Activated naive CD4-positive, alpha-beta T cell treated with anti-CD3 and anti-CD28 coated beads, Interleukin-2, amount 50 U/mL, for 24 hours (primary cell): ENCODE measurements around the gene AMFR.

ENCODE experiments used
- H3K27ac Mint-ChIP-seq: one replicate; pipeline ENCODE4 v1.8.0; 2021; ENCODE audit warnings: mild to moderate bottlenecking, mixed read lengths
- H3K27me3 Mint-ChIP-seq: one replicate; pipeline ENCODE4 v1.8.0; 2021; ENCODE audit warnings: mixed read lengths
- H3K36me3 Mint-ChIP-seq: one replicate; pipeline ENCODE4 v1.8.0; 2021; ENCODE audit warnings: mixed read lengths
- H3K4me1 Mint-ChIP-seq: one replicate; pipeline ENCODE4 v1.8.0; 2021; ENCODE audit warnings: mixed read lengths
- H3K4me3 Mint-ChIP-seq: one replicate; pipeline ENCODE4 v1.8.0; 2021; ENCODE audit warnings: mild to moderate bottlenecking, mixed read lengths
- H3K9me3 Mint-ChIP-seq: one replicate; pipeline ENCODE4 v1.8.0; 2021; ENCODE audit warnings: mixed read lengths

The AMFR gene

GRCh38 chr16:56425439-56425832 lies at the start of gene AMFR:
Gene AMFR, minus strand, starts transcription at chr16:56425545. Its CDS starts 218 bp downstream, at chr16:56425327.
- no peaks in the 10 kb centered on the region for H3K9me3 Mint-ChIP-seq
- peak within 1 kb of the TSS; percentile 88 for H3K4me3 Mint-ChIP-seq

GRCh38 chr16:56470666-56471065 lies 45.3 kb upstream of the AMFR start:
- H3K36me3 Mint-ChIP-seq = peaks cover 17% of the 10 kb centered on the region
- H3K4me3 Mint-ChIP-seq = no peak overlapping the region
- no peaks in the 10 kb centered on the region for H3K27me3 Mint-ChIP-seq

More at GRCh38 chr16:56425439-56425832, at the start of gene AMFR:
- Mint-ChIP-seq H3K27me3 (no peaks in the 10 kb centered on the region), H3K36me3 (peaks cover under 1% of the 10 kb centered on the region), H3K4me1 (peaks cover 41% of the 10 kb centered on the region), H3K27ac (peak within 1 kb of the TSS; percentile 82)

GRCh38 chr16:56470232-56470631 lies 44.9 kb upstream of the AMFR start:
- no peak overlapping the region for H3K27ac Mint-ChIP-seq
- no peak overlapping the region for H3K4me3 Mint-ChIP-seq
- peaks cover 20% of the 10 kb centered on the region for H3K36me3 Mint-ChIP-seq
- no peaks in the 10 kb centered on the region for H3K9me3 Mint-ChIP-seq
- no peaks in the 10 kb centered on the region for H3K27me3 Mint-ChIP-seq
- no peaks in the 10 kb centered on the region for H3K4me1 Mint-ChIP-seq

More at GRCh38 chr16:56470666-56471065, 45.3 kb upstream of the AMFR start:
- H3K4me1 Mint-ChIP-seq = no peaks in the 10 kb centered on the region
- no peak overlapping the region for H3K27ac Mint-ChIP-seq
- H3K9me3 Mint-ChIP-seq = no peaks in the 10 kb centered on the region

GRCh38 chr16:56469748-56470147 lies 44.4 kb upstream of the AMFR start:
- Mint-ChIP-seq H3K9me3 (no peaks in the 10 kb centered on the region), H3K27me3 (no peaks in the 10 kb centered on the region), H3K4me1 (no peaks in the 10 kb centered on the region), H3K36me3 (peaks cover 18% of the 10 kb centered on the region), H3K4me3 (no peak overlapping the region), H3K27ac (no peak overlapping the region)

GRCh38 chr16:56468800-56469199 lies 43.5 kb upstream of the AMFR start:
- Mint-ChIP-seq H3K36me3 (peaks cover 23% of the 10 kb centered on the region), H3K9me3 (no peaks in the 10 kb centered on the region), H3K4me3 (no peak overlapping the region), H3K27me3 (no peaks in the 10 kb centered on the region), H3K27ac (peak overlapping the region; percentile 51), H3K4me1 (no peaks in the 10 kb centered on the region)

- no peaks in the 10 kb centered on the region for H3K9me3 Mint-ChIP-seq
- no peaks in the 10 kb centered on the region for H3K27me3 Mint-ChIP-seq
- H3K36me3 Mint-ChIP-seq = peaks cover 27% of the 10 kb centered on the region
- no peak overlapping the region for H3K27ac Mint-ChIP-seq
- no peak overlapping the region for H3K4me3 Mint-ChIP-seq
- H3K4me1 Mint-ChIP-seq = peaks cover 3% of the 10 kb centered on the region
These were observed 41.0 kb upstream of the AMFR start for GRCh38 chr16:56466344-56466743.

- no peaks in the 10 kb centered on the region for H3K9me3 Mint-ChIP-seq
- H3K27ac Mint-ChIP-seq = no peak overlapping the region
- peaks cover 7% of the 10 kb centered on the region for H3K4me1 Mint-ChIP-seq
- no peaks in the 10 kb centered on the region for H3K27me3 Mint-ChIP-seq
- H3K4me3 Mint-ChIP-seq = no peak overlapping the region
- peaks cover 17% of the 10 kb centered on the region for H3K36me3 Mint-ChIP-seq
These were observed 37.8 kb upstream of the AMFR start for GRCh38 chr16:56463153-56463552.

GRCh38 chr16:56462064-56462796 lies 36.9 kb upstream of the AMFR start:
- no peak overlapping the region for H3K27ac Mint-ChIP-seq
- no peak overlapping the region for H3K4me3 Mint-ChIP-seq
- H3K9me3 Mint-ChIP-seq = no peaks in the 10 kb centered on the region
- peaks cover 10% of the 10 kb centered on the region for H3K4me1 Mint-ChIP-seq
- H3K27me3 Mint-ChIP-seq = no peaks in the 10 kb centered on the region
- H3K36me3 Mint-ChIP-seq = peaks cover 20% of the 10 kb centered on the region

GRCh38 chr16:56460101-56460500 lies 34.8 kb upstream of the AMFR start:
- Mint-ChIP-seq H3K4me3 (no peak overlapping the region), H3K4me1 (peaks cover 23% of the 10 kb centered on the region), H3K36me3 (peaks cover 30% of the 10 kb centered on the region), H3K27ac (no peak overlapping the region), H3K9me3 (no peaks in the 10 kb centered on the region), H3K27me3 (no peaks in the 10 kb centered on the region)

GRCh38 chr16:56457927-56458470 lies 32.7 kb upstream of the AMFR start:
- H3K4me3 Mint-ChIP-seq = no peak overlapping the region
- H3K27me3 Mint-ChIP-seq = no peaks in the 10 kb centered on the region
- H3K36me3 Mint-ChIP-seq = peaks cover 30% of the 10 kb centered on the region
- peaks cover 35% of the 10 kb centered on the region for H3K4me1 Mint-ChIP-seq
- H3K9me3 Mint-ChIP-seq = no peaks in the 10 kb centered on the region
- no peak overlapping the region for H3K27ac Mint-ChIP-seq

- Mint-ChIP-seq H3K27me3 (no peaks in the 10 kb centered on the region), H3K4me1 (peaks cover 63% of the 10 kb centered on the region), H3K36me3 (peaks cover 24% of the 10 kb centered on the region), H3K9me3 (no peaks in the 10 kb centered on the region), H3K4me3 (peak overlapping the region; percentile 96), H3K27ac (peak overlapping the region; percentile 96)
These were observed 26.7 kb upstream of the AMFR start for GRCh38 chr16:56451753-56452689.

GRCh38 chr16:56450986-56451752 lies 25.8 kb upstream of the AMFR start, which contains the start of the genes NUDT21 and OGFOD1:
Gene NUDT21, minus strand, starts transcription at chr16:56451332. Its CDS starts 130 bp downstream, at chr16:56451202.
Gene OGFOD1, plus strand, starts transcription at chr16:56451554. Its CDS starts 59 bp downstream, at chr16:56451613.
- Mint-ChIP-seq H3K27ac (peak within 1 kb of the TSS; percentile 96), H3K4me3 (peak within 1 kb of the TSS; percentile 96), H3K36me3 (peaks cover 21% of the 10 kb centered on the region), H3K4me1 (peaks cover 57% of the 10 kb centered on the region), H3K27me3 (no peaks in the 10 kb centered on the region), H3K9me3 (no peaks in the 10 kb centered on the region)

GRCh38 chr16:56450275-56450985 lies 25.1 kb upstream of the AMFR start:
- peaks cover 54% of the 10 kb centered on the region for H3K4me1 Mint-ChIP-seq
- H3K9me3 Mint-ChIP-seq = no peaks in the 10 kb centered on the region
- peaks cover 13% of the 10 kb centered on the region for H3K36me3 Mint-ChIP-seq

GRCh38 chr16:56448005-56448404 lies 22.7 kb upstream of the AMFR start:
- peaks cover 5% of the 10 kb centered on the region for H3K36me3 Mint-ChIP-seq
- H3K27ac Mint-ChIP-seq = peak overlapping the region; percentile 82
- no peaks in the 10 kb centered on the region for H3K27me3 Mint-ChIP-seq
- peaks cover 42% of the 10 kb centered on the region for H3K4me1 Mint-ChIP-seq
- peak overlapping the region; percentile 28 for H3K4me3 Mint-ChIP-seq
- no peaks in the 10 kb centered on the region for H3K9me3 Mint-ChIP-seq

More at GRCh38 chr16:56450275-56450985, 25.1 kb upstream of the AMFR start:
- Mint-ChIP-seq H3K4me3 (peak overlapping the region; percentile 96), H3K27ac (peak overlapping the region; percentile 96), H3K27me3 (no peaks in the 10 kb centered on the region)
